Ecto neural progenitor cell (in vitro differentiated cells): ENCODE data around the gene RD3L.

Experiments
- DNase-seq: peaks from one replicate; pipeline ENCODE4 v3.0.0-alpha.2; 2018; ENCODE audit warnings: low spot score

RD3L gene

DNA sequence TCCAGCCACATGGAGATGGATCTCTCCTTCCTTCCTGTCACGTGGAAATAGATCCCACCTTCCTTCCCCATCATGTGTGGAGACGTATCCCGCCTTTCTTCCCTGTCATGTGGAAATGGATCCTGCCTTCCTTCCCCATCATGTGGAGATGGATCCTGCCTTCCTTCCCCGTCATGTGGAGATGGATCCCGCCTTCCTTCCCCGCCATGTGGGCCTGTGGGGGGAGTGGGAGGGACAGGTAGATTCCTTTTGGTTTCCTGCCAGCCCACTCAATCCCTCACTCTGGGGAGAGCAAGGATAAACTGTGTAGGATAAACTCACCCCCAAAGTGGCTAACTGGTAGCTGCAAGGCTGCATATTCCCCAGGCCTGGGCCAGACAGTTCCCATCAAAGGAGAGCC, 45.8 kb downstream of the RD3L start:
- no peak for DNase-seq

DNA sequence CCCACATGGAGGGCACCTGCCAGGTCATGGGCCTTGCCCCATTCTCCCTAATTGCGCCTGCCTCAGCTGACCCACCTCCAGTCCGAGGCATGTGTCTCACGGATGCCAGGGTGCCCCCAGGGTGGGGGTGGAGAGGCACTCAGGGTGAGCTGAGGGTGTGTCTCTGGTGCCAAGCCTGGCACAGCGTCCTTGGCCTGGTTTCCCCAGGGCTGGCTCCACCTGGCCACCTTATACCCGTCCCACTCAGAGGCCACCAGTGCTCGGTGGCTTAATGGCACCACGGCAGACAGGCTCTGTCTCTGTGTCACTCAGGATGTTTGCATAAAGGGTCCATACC, 47.6 kb downstream of the RD3L start:
- DNase-seq = no peak

DNA sequence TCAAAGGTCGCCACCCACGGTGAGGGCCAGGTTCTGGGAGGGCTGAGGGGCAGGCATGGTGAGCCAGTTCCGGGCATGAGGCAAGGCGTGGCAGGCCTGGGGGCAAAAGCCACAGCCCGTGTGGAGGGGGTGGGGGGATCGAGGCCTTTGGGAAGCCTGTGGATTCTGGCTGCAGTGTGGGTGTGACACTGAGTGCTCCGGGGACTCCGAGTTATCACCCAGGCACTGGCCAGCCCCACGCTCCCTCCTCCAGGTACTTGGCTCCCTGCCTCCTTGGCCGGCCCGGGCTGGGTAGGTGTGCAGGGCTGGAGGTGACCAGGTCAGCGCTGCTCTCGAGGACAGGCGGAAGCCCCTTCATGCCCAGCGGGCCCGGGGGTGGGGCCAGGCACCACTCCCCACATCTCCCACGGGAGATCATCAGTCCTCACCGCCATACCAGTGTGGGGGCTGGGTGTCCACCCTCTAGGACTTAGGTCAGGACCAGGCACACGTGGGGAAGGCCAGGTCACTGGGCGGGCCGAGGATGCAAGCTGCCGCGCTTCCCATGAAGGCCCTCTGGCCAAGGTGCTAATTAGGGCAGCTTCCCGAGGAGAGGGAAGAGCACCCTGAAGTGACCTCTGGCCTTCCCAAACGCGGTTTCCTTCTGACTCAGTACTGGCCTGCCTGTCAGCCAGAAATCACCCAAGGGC, 48.2 kb downstream of the RD3L start:
- DNase-seq = no peak

DNA sequence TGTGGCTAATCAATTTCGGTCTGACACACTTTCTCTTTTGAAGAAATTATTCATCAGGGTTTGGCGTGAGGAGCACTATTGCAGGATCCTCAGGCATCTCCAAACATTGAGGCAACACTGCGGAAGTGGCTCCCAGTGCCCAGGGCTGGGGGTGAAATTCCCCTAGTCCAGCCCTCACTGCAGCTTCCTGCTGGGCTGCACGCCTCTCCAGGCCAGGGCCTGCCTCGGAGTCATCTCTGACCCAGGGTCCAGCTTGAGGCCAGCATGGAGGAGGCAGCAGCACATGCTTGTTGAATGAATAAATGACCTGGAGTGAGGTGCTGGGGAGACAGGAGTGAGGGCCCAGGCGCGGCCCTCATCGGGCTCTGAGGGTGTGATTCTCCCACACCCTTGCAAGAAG, 50.1 kb downstream of the RD3L start:
- no peak for DNase-seq

DNA sequence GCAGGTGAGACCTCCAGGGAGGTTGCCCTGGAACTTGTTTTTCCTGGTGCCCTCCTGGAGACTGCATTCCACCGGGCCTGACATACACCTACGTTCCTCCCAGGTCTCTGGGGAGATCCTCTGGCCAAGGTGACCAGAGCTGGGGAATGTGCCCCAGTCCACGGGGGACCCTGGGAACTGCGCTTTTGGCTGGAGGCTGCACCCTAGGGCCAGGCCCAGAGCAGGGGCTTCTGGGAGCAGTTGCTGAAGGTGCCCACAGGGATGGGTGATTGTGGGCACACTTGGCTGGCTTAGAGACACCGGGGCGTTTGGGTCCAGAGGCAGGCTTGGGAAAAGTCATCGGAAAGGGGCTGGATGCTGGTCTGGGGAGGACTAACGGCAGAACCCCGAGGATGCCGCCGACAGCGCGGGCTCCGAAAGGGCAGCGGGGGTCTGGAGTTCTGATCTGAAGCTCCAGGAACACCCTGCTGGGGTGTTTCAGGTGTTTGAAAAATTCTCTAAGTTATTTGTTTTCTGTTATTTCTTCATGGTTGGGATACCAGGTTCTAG, 50.6 kb downstream of the RD3L start:
- no peak for DNase-seq

DNA sequence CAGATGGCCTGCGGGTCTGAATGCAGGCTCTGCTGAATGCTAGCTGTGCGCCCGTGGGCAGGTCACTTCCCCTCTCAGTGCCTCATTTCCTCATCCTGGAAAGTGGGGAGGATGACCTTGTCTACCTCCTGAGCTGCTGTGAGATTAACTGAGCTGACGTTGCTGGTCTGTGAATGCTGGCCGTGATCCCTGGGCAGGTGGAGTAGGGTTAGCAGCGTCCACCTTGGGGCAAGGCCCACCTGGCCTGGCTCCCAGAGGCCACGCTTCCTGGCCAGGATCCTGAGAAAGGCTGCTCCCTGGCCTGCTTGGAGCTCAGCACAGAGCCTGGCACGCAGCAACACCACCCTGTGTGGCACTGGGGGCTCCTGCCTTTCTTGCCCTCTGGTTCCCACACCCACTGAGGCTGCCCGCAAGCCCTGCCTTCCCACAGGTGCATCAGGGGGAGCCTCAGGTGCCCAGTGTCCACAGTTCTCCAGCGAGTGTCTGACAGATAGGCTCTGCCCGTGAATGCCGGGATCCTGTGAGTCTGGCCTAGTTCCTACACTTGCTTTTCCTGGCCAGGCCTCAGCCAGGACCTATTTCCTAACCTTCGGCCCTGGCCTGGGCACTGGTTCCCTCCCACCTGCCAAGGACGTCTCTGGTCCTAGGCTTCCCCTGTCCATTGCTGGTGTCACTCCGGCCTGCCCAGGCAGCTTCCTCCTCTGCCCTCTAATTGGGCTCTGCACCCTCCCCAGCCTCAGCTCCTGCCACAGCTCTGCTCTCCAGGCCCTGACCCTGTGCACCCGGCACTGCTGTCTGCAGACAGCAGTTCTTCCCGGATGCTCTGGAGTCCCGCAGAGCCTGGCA, 51.3 kb downstream of the RD3L start:
- DNase-seq = no peak
